MCF 10A (cell line): ENCODE results near the gene HOOK1. TPM values are rescaled to one million over a fixed set of nuclear protein-coding genes. Genes with fewer than 3 reads are reported as not detected.

Experiments
- BruUV-seq: library from RNA; stranded (reverse); fragments of 400-500 nt; replicated peaks from 2 replicates; lab custom pipeline; 2021; lab: Mats Ljungman, UMichigan
- CTCF ChIA-PET: fragments of 300-600 bp; sonication (Branson Sonifier 250); formaldehyde crosslinking; extraction: SDS; loops from one replicate; lab custom pipeline; 2021; ENCODE audit warnings: antibody characterized with exemption, inconsistent platforms; lab: Yijun Ruan, JAX
- POLR2A ChIA-PET: fragments of 300-600, 350-650 bp; sonication (Branson Sonifier 250); formaldehyde crosslinking; extraction: SDS; loops from one replicate; lab custom pipeline; 2020; ENCODE audit warnings: antibody characterized with exemption, inconsistent platforms; lab: Yijun Ruan, JAX
- DNase-seq: peaks from one replicate; pipeline ENCODE4 v3.0.0-alpha.2; 2018; ENCODE audit not compliant: unreplicated experiment
- H3K27ac Mint-ChIP-seq: one replicate; pipeline ENCODE4 v1.8.0; 2022; ENCODE audit warnings: mild to moderate bottlenecking, low read depth, mixed read lengths; ENCODE audit not compliant: unreplicated experiment
- H3K27me3 Mint-ChIP-seq: one replicate; pipeline ENCODE4 v1.8.0; 2022; ENCODE audit warnings: mixed read lengths; ENCODE audit not compliant: insufficient read depth, unreplicated experiment
- H3K36me3 Mint-ChIP-seq: one replicate; pipeline ENCODE4 v1.8.0; 2022; ENCODE audit warnings: mild to moderate bottlenecking, moderate library complexity, mixed read lengths; ENCODE audit not compliant: insufficient read depth, unreplicated experiment
- H3K4me1 Mint-ChIP-seq: one replicate; pipeline ENCODE4 v1.8.0; 2022; ENCODE audit warnings: mixed read lengths; ENCODE audit not compliant: insufficient read depth, unreplicated experiment
- H3K4me3 Mint-ChIP-seq: one replicate; pipeline ENCODE4 v1.8.0; 2022; ENCODE audit warnings: mild to moderate bottlenecking, moderate library complexity, mixed read lengths; ENCODE audit not compliant: unreplicated experiment
- H3K9me3 Mint-ChIP-seq: one replicate; pipeline ENCODE4 v1.8.0; 2022; ENCODE audit warnings: mixed read lengths; ENCODE audit not compliant: unreplicated experiment
- CTCF ChIP-seq: fragments of 200-600 bp; IDR thresholded peaks from one replicate; pipeline ENCODE4 v1.8.0; 2022; ENCODE audit warnings: antibody characterized with exemption, mild to moderate bottlenecking; ENCODE audit not compliant: unreplicated experiment
- intact Hi-C: fragments of 100-400 bp; cut with micrococcal nuclease; formaldehyde crosslinking; loops from 2 replicates; pipeline ENCODE4 v1.14.1; 2022
- total RNA-seq: library from RNA; stranded (reverse); gene quantifications from 2 replicates; pipeline ENCODE4 v1.2.3, GENCODE V29; 2022

Gene HOOK1
- total RNA-seq, 1 experiment from 2014 or later, result 25.0 TPM

- Mint-ChIP-seq H3K9me3 (peaks cover 37% of the 10 kb centered on the region), H3K27ac (no peak overlapping the region), H3K4me3 (no peak overlapping the region), H3K27me3 (no peaks in the 10 kb centered on the region), H3K4me1 (no peaks in the 10 kb centered on the region), H3K36me3 (peaks cover 6% of the 10 kb centered on the region)
- DNase-seq, result no peak
- intact Hi-C loops, result no loop called here
- POLR2A ChIA-PET, result interaction anchor here (0.6 kb wide), 1 partner anchor 11 kb away, joined by 3 read pairs; no protein-coding TSS in a partner anchor
- no TSS peak for BruUV-seq
- CTCF ChIA-PET, result no interaction called here
- TF ChIP-seq CTCF, result no peak
Observed at GRCh38 chr1:59788825-59789224, 25.9 kb upstream of the HOOK1 start.

GRCh38 chr1:59798600-59798999 is 16.1 kb upstream of the HOOK1 start:
- no peak overlapping the region for H3K4me3 Mint-ChIP-seq
- BruUV-seq, result no TSS peak
- TF ChIP-seq CTCF, result no peak
- H3K27me3 Mint-ChIP-seq, result no peaks in the 10 kb centered on the region
- DNase-seq, result no peak
- no peaks in the 10 kb centered on the region for H3K4me1 Mint-ChIP-seq
- CTCF ChIA-PET, result no interaction called here
- H3K27ac Mint-ChIP-seq, result no peak overlapping the region
- intact Hi-C loops, result no loop called here
- POLR2A ChIA-PET, result no interaction called here
- no peaks in the 10 kb centered on the region for H3K36me3 Mint-ChIP-seq
- peaks cover 2% of the 10 kb centered on the region for H3K9me3 Mint-ChIP-seq

DNA sequence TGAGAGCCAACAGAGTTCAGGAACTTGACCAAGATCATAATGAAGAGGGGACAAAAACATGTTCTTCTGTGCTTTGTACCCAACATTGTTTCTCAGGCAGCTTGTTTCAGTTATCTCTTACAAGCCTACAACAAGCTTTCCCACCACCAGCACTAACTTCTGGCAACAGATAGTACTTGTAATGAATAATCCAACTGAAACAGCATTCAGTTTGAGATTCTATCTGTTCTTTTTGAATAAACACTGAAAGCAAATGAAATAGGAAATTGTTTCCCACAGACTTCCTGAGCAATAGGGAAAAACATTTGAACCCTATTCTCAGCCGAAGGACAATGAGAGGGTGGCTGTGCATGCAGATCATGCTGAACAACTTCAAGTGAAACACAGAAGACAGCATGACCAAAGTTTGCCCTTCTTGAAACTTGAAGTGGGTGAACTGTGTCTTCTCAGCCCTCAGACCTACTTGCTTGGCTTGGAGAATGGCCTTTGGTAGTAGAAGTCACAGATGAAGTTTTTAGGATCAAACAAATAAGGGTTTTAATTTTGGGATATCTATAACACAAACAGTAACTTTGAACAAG is 11.2 kb upstream of the HOOK1 start:
- Mint-ChIP-seq H3K36me3 (no peaks in the 10 kb centered on the region), H3K4me3 (no peak overlapping the region), H3K9me3 (no peaks in the 10 kb centered on the region), H3K4me1 (no peaks in the 10 kb centered on the region), H3K27ac (no peak overlapping the region), H3K27me3 (no peaks in the 10 kb centered on the region)
- ChIA-PET CTCF (no interaction called here), POLR2A (no interaction called here)
- no TSS peak for BruUV-seq
- intact Hi-C loops, result no loop called here
- no peak for TF ChIP-seq CTCF
- no peak for DNase-seq

DNA sequence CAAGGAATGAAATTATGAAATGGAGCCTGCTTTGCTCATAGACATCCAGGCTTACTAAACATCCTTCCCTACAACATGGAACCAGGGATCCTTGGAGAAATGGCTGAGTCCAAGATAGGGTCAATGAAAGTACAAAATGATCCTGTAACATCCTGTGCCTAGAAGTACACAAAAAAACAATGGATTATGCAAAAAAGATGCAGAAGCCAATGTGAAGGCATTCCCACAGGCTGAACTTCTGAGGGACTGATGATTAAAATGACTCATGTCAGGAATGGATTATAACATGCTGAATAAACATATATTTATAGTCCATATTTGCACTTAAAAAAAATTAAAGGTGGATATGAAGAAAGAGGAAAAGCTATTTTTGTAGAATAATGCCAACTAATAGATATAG is 10.4 kb upstream of the HOOK1 start:
- CTCF ChIA-PET, result interaction anchor here (0.7 kb wide), 1 partner anchor 150 kb away, joined by 4 read pairs; no protein-coding TSS in a partner anchor
- POLR2A ChIA-PET, result interaction anchor here (1.0 to 2.7 kb wide), 2 partner anchors 10 to 12 kb away, joined by 3 to 10 read pairs; partner anchors contain the start of gene HOOK1
- no peak for TF ChIP-seq CTCF
- no peaks in the 10 kb centered on the region for H3K36me3 Mint-ChIP-seq
- H3K4me1 Mint-ChIP-seq, result no peaks in the 10 kb centered on the region
- H3K9me3 Mint-ChIP-seq, result no peaks in the 10 kb centered on the region
- no peak overlapping the region for H3K4me3 Mint-ChIP-seq
- no peak overlapping the region for H3K27ac Mint-ChIP-seq
- DNase-seq, result no peak
- no peaks in the 10 kb centered on the region for H3K27me3 Mint-ChIP-seq
- intact Hi-C loops, result no loop called here
- no TSS peak for BruUV-seq
